Adrenal gland (tissue), 12 donors: ENCODE data around the gene TRPV3. TPM values are rescaled to one million over a fixed set of nuclear protein-coding genes. Genes with fewer than 3 reads are reported as not detected.

ENCODE experiments used
- DNase-seq, 7 donors: peaks; one replicate each; pipeline ENCODE4 v3.0.0-alpha.2; 2019 to 2020
- H3K27ac ChIP-seq, 5 donors: fragments of 200-600 bp; sonication (generic) in 4 of 5; 1 replicate in 3 of 5; 2 replicates in 2 of 5; pipeline versions ENCODE4 v1.5.1 to v1.8.0; 2016 to 2020; ENCODE audit warnings: mild to moderate bottlenecking in 1 of 5
- H3K27me3 ChIP-seq: fragments of 200-600 bp; 2 replicates; pipeline ENCODE4 v1.8.0; 2021
- H3K36me3 ChIP-seq, 2 donors: fragments of 200-600 bp; replicated peaks in 1 of 2; 1 replicate in 1 of 2; 2 replicates in 1 of 2; pipeline versions ENCODE4 v1.5.1 to v1.8.0; 2018 to 2022
- H3K4me1 ChIP-seq, 2 donors: fragments of 200-600 bp; replicated peaks in 1 of 2; 1 replicate in 1 of 2; 2 replicates in 1 of 2; pipeline versions ENCODE4 v1.5.1 to v1.8.0; 2018 to 2021
- H3K4me3 ChIP-seq, 4 donors: fragments of 200-600 bp; sonication (generic) in 3 of 4; one replicate each; pipeline ENCODE4 v1.5.1; 2016 to 2018
- H3K9me3 ChIP-seq, 3 donors: fragments of 200-600 bp; sonication (generic) in 1 of 3; replicated peaks in 1 of 3; 1 replicate in 2 of 3; 2 replicates in 1 of 3; pipeline versions ENCODE4 v1.5.1 to v1.8.0; 2016 to 2021
- CTCF ChIP-seq, 6 experiments: fragments of 450-650 bp in 4 of 6; fragments of 200-600 bp in 2 of 6; sonication (generic) in 1 of 6; IDR thresholded peaks; 1 replicate in 5 of 6; 2 replicates in 1 of 6; pipeline versions ENCODE4 v1.5.1 to v1.8.0; 2016 to 2021; ENCODE audit warnings: antibody characterized with exemption in 6 of 6, mild to moderate bottlenecking in 2 of 6, moderate library complexity in 1 of 6
- POLR2A ChIP-seq, 2 donors: fragments of 450-650 bp; IDR thresholded peaks; one replicate each; pipeline ENCODE4 v1.6.1; 2017; ENCODE audit warnings: antibody characterized with exemption in 2 of 2, mild to moderate bottlenecking in 2 of 2, moderate library complexity in 1 of 2
- WGBS, 4 donors: extraction: QIAGEN DNeasy Blood & Tissue Kit in 2 of 4; methylation state at CpG; one replicate each; pipeline versions ENCODE4 v1.1.5 to v1.1.7; 2013 to 2017; 5-methylcytosine and 5-hydroxymethylcytosine counted together
- intact Hi-C, 2 donors: fragments of 100-400 bp; cut with DNase I; formaldehyde crosslinking; loops; one replicate each; pipeline versions ENCODE4 v1.14.1 to v1.15.0; 2022 to 2023
- polyA plus RNA-seq, 3 donors: library from polyadenylated mRNA; stranded (reverse); fragments of 200-250 nt in 2 of 3; fragments of 350-450 nt in 1 of 3; fragmentation: Illumina TruSeq in 1 of 3; extraction: RNeasy Lipid Tissue Mini Kit (QIAGEN cat#74804) in 1 of 3; gene quantifications; one replicate each; pipeline ENCODE4 v1.2.3, GENCODE V29; 2013 to 2014
- total RNA-seq, 9 donors: library from RNA; depleted of rRNA in 4 of 9; stranded (reverse); fragments of >200 nt in 4 of 9; fragments of 120-200 nt in 1 of 9; fragmentation: NEBNext Ultra II Directional in 1 of 9; extraction: Animal tissue kit (Norgen Biotek cat#: 25700) in 1 of 9; gene quantifications; one replicate each; pipeline versions ENCODE4 v1.1.0 to v1.2.4, GENCODE V29; 2013 to 2023
- donor health status: healthy with polysubstance abuse.
- donor health status: Bipolar disorder and iron deficiency.
- donor health status: DM: yes; HTN: yes; CAD: no.
- donor health status: DM: no; HTN: no; CAD: no.
- donor health status: DM: no; HTN: no; CAD: no.
- donor health status: DM: yes; HTN: yes; CAD: no.

The TRPV3 gene
- total and polyA plus RNA-seq, 12 donors, result 0.14 to 1.4 (median 0.41) TPM

- Histone ChIP-seq H3K27ac (peak overlapping the region in 4 of 5 donors; percentile 6 to 68 (median 36)), H3K27me3 (no peaks in the 10 kb centered on the region), H3K4me3 (peak overlapping the region in 1 of 4 donors; percentile 56), H3K36me3 (no peaks in the 10 kb centered on the region), H3K9me3 (no peaks in the 10 kb centered on the region), H3K4me1 (no peaks in the 10 kb centered on the region)
- TF ChIP-seq POLR2A (IDR thresholded peaks at IDR 0.05) (no peak), CTCF (IDR thresholded peaks at IDR 0.05) (peak; percentile 48 to 71 (median 60))
- intact Hi-C loops, result no loop called here
- DNase-seq, result peak in 6 of 7 donors; percentile 42 to 59 (median 55)
- WGBS, 4 donors, result 2 to 5% (median 2%) methylated on average over 7 to 44 of the region's 44 CpGs
Measured at GRCh38 chr17:3535253-3535995, 22.2 kb downstream of the TRPV3 start.

- H3K27me3 ChIP-seq, result no peaks in the 10 kb centered on the region
- TF ChIP-seq POLR2A (IDR thresholded peaks at IDR 0.05) (no peak), CTCF (IDR thresholded peaks at IDR 0.05) (no peak)
- H3K4me3 ChIP-seq, result no peak overlapping the region
- intact Hi-C loops, result no loop called here
- no peaks in the 10 kb centered on the region for H3K4me1 ChIP-seq
- H3K27ac ChIP-seq, result no peak overlapping the region
- peak in 5 of 7 donors; percentile 12 to 34 (median 27) for DNase-seq
- no peaks in the 10 kb centered on the region for H3K36me3 ChIP-seq
- H3K9me3 ChIP-seq, result no peaks in the 10 kb centered on the region
- WGBS, 4 donors, result 24 to 42% (median 34%) methylated on average over 2 to 3 of the region's 3 CpGs
Measured at GRCh38 chr17:3534881-3535252, 22.7 kb downstream of the TRPV3 start.

- no peak overlapping the region for H3K27ac ChIP-seq
Measured at GRCh38 chr17:3533752-3534151, 23.9 kb downstream of the TRPV3 start.

GRCh38 chr17:3532859-3533142 lies 24.8 kb downstream of the TRPV3 start:
- intact Hi-C loops, result no loop called here
- H3K4me3 ChIP-seq, result no peak overlapping the region
- no peaks in the 10 kb centered on the region for H3K36me3 ChIP-seq
- no peaks in the 10 kb centered on the region for H3K9me3 ChIP-seq
- no peak for DNase-seq
- H3K27ac ChIP-seq, result no peak overlapping the region
- H3K4me1 ChIP-seq, result no peaks in the 10 kb centered on the region
- H3K27me3 ChIP-seq, result no peaks in the 10 kb centered on the region
- TF ChIP-seq POLR2A (IDR thresholded peaks at IDR 0.05) (no peak), CTCF (IDR thresholded peaks at IDR 0.05) (no peak)
- 96 to 100% (median 96%) methylated on average over 3 to 10 of the region's 10 CpGs for WGBS, 4 donors

More at GRCh38 chr17:3533752-3534151, 23.9 kb downstream of the TRPV3 start:
- 81 to 92% (median 86%) methylated on average over 4 to 5 of the region's 5 CpGs for WGBS, 4 donors
- intact Hi-C loops, result no loop called here
- Histone ChIP-seq H3K4me1 (no peaks in the 10 kb centered on the region), H3K9me3 (no peaks in the 10 kb centered on the region), H3K36me3 (no peaks in the 10 kb centered on the region), H3K4me3 (no peak overlapping the region), H3K27me3 (no peaks in the 10 kb centered on the region)
- TF ChIP-seq CTCF (IDR thresholded peaks at IDR 0.05), result no peak
- no peak for TF ChIP-seq POLR2A (IDR thresholded peaks at IDR 0.05)
- DNase-seq, result no peak
